Lower leg skin (tissue), 3 donors: ENCODE results near the gene KIR3DL3.
"Not testable (repeated sequence)": the region's sequence is repeated elsewhere in the genome, so short reads cannot be mapped to it uniquely, and the experiment has no call there.

Experiments
- CTCF ChIP-seq, 3 donors: fragments of 450-650 bp; IDR thresholded peaks; one replicate each; pipeline ENCODE4 v1.5.1; 2016; ENCODE audit warnings: antibody characterized with exemption in 3 of 3, mild to moderate bottlenecking in 3 of 3, moderate library complexity in 2 of 3
- POLR2A ChIP-seq, 2 donors: fragments of 450-650 bp; IDR thresholded peaks; one replicate each; pipeline ENCODE4 v1.6.1; 2016 to 2017; ENCODE audit warnings: antibody characterized with exemption in 2 of 2, mild to moderate bottlenecking in 1 of 2, moderate library complexity in 1 of 2

- TF ChIP-seq CTCF, POLR2A (IDR thresholded peaks at IDR 0.05): not testable (repeated sequence)
Observed at GRCh38 chr19:54777851-54778250, 53.6 kb downstream of the KIR3DL3 start.
